AG04450 (cell line): ENCODE results near the gene FSTL1. TPM values are rescaled to one million over a fixed set of nuclear protein-coding genes. Genes with fewer than 3 reads are reported as not detected.

Experiments
- CTCF ChIA-PET: fragments of 300-600, 350-600 bp; formaldehyde crosslinking; extraction: SDS; loops from one replicate; lab custom pipeline; 2022; ENCODE audit warnings: antibody characterized with exemption, inconsistent platforms; lab: Charles Lee
- POLR2A ChIA-PET: fragments of 350-600 bp; formaldehyde crosslinking; extraction: SDS; loops from one replicate; lab custom pipeline; 2021; ENCODE audit warnings: antibody characterized with exemption, inconsistent platforms; lab: Yijun Ruan, JAX
- DNase-seq: peaks from one replicate; pipeline ENCODE4 v3.0.0-alpha.2; 2011; ENCODE audit warnings: low read depth, low spot score
- H3K27ac ChIP-seq: one replicate; pipeline ENCODE4 v1.5.1; 2012; ENCODE audit warnings: low read depth, low read length, control low read depth
- H3K27me3 ChIP-seq: one replicate; pipeline ENCODE4 v1.6.0; 2012; ENCODE audit warnings: low read length; ENCODE audit not compliant: control insufficient read depth, insufficient read depth
- H3K4me3 ChIP-seq: 2 replicates; pipeline ENCODE4 v1.5.1; 2011; ENCODE audit warnings: mild to moderate bottlenecking, low read depth, low read length, control low read depth
- H3K9me3 ChIP-seq: 2 replicates; pipeline ENCODE4 v1.5.1; 2012; ENCODE audit warnings: low read length; ENCODE audit not compliant: control insufficient read depth, insufficient read depth
- polyA plus RNA-seq: library from polyadenylated mRNA; depleted of rRNA; stranded (reverse); fragments of >200 nt; gene quantifications from 2 replicates; pipeline ENCODE4 v1.2.3, GENCODE V29; 2011
- TF ChIP-seq, protein P1 (sequence below): IDR thresholded peaks from 2 replicates; pipeline ENCODE4 v1.5.1; 2011; ENCODE audit warnings: low read depth, low read length, control low read depth, inconsistent platforms

The FSTL1 gene
- polyA plus RNA-seq, 1 experiment, result 1,126 TPM

DNA sequence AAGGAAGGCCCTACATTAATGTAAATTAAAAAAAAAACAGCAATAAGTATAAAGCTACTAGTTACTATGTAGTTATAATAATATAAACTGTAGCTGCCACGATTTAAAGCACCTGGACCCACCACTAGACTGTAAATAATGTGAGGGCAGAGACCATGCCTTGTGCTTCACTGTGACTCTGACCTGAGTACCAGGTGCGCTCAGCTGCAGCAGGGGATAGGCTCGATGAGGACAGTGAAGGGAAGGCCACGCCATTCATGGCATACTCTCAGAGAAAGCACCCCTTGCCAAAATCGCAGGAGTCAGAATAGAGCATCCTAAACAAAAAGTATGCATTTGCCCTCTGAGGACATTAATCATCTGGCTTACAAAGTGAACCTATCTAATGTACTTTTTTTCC, 5.1 kb downstream of the FSTL1 start:
- TF ChIP-seq, protein P1, sequence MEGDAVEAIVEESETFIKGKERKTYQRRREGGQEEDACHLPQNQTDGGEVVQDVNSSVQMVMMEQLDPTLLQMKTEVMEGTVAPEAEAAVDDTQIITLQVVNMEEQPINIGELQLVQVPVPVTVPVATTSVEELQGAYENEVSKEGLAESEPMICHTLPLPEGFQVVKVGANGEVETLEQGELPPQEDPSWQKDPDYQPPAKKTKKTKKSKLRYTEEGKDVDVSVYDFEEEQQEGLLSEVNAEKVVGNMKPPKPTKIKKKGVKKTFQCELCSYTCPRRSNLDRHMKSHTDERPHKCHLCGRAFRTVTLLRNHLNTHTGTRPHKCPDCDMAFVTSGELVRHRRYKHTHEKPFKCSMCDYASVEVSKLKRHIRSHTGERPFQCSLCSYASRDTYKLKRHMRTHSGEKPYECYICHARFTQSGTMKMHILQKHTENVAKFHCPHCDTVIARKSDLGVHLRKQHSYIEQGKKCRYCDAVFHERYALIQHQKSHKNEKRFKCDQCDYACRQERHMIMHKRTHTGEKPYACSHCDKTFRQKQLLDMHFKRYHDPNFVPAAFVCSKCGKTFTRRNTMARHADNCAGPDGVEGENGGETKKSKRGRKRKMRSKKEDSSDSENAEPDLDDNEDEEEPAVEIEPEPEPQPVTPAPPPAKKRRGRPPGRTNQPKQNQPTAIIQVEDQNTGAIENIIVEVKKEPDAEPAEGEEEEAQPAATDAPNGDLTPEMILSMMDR, result no peak
- ChIA-PET CTCF (interaction anchor here (1.6 to 5.5 kb wide), 8 partner anchors 13 to 349 kb away, joined by 4 to 42 read pairs (median 16); no protein-coding TSS in a partner anchor), POLR2A (interaction anchor here (0.7 to 1.5 kb wide), 3 partner anchors 9 to 113 kb away, joined by 3 to 6 read pairs (median 3); partner anchors contain the start of gene LRRC58)
- H3K9me3 ChIP-seq, result no peaks in the 10 kb centered on the region; the same call in 1 of the 2 replicates
- H3K27me3 ChIP-seq, result no peaks in the 10 kb centered on the region
- no peak overlapping the region for H3K27ac ChIP-seq
- no peak overlapping the region for H3K4me3 ChIP-seq
- DNase-seq, result no peak

DNA sequence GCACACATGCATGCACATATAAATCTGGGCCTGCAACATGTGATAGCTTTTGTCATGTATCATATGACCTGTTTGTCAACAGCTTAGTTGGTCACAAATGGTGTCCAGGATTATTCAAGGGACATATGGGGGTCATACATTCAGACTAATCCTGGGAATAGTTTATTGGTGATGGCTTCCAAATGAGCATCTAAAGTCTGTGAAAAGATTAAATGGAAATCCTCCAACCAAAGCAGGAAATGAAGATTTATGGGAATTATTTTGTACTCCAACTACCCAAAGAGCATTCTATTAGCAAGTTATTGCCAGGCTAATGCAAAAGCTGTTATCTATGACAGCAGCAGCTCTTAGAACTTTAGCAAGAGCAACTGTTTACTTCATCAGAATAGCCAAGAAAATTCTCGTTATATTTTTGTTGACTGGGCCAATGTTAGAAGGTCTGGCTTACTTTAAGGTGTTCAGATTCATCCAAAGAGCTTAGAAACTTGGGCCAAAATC, 7.1 kb downstream of the FSTL1 start:
- H3K27ac ChIP-seq, result no peak overlapping the region
- no peak for DNase-seq
- TF ChIP-seq, protein P1, result no peak
- H3K4me3 ChIP-seq, result no peak overlapping the region
- H3K9me3 ChIP-seq, result no peaks in the 10 kb centered on the region
- POLR2A ChIA-PET, result interaction anchor here (0.6 to 1.8 kb wide), 4 partner anchors 11 to 353 kb away, joined by 3 to 5 read pairs (median 3); no protein-coding TSS in a partner anchor
- H3K27me3 ChIP-seq, result no peaks in the 10 kb centered on the region
- CTCF ChIA-PET, result interaction anchor here (1.0 to 5.5 kb wide), 10 partner anchors 8 to 200 kb away, joined by 3 to 42 read pairs (median 10); no protein-coding TSS in a partner anchor

DNA sequence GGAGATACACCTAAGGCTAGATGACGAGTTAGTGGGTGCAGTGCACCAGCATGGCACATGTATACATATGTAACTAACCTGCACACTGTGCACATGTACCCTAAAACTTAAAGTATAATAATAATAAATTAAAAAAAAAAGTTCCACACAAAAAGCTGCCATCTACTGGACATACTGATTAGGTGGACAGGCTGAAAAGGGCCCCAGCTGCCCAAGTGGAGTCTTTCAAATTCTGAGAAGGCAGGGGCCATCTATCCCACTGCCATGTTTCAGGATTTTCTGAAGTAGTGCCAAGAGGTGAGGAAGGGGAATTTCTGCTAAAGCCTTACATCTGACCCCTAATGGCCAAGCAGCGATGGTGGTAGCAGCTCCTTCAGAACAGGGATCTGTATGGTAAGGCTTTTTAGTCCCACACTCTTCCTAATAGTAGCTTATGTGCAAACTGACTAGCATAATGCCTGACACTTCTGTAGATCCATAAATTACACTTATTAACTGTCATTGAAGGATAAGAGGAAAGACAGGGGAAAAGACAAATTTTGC, 7.7 kb downstream of the FSTL1 start:
- no peak overlapping the region for H3K4me3 ChIP-seq
- POLR2A ChIA-PET, result interaction anchor here (0.5 to 1.8 kb wide), 5 partner anchors 11 to 353 kb away, joined by 3 to 5 read pairs (median 3); no protein-coding TSS in a partner anchor
- H3K27ac ChIP-seq, result no peak overlapping the region
- H3K9me3 ChIP-seq, result no peaks in the 10 kb centered on the region
- no peak for DNase-seq
- TF ChIP-seq, protein P1, result peak; percentile 53
- CTCF ChIA-PET, result interaction anchor here (0.5 to 5.5 kb wide), 11 partner anchors 10 to 883 kb away, joined by 3 to 42 read pairs (median 5); no protein-coding TSS in a partner anchor
- no peaks in the 10 kb centered on the region for H3K27me3 ChIP-seq

DNA sequence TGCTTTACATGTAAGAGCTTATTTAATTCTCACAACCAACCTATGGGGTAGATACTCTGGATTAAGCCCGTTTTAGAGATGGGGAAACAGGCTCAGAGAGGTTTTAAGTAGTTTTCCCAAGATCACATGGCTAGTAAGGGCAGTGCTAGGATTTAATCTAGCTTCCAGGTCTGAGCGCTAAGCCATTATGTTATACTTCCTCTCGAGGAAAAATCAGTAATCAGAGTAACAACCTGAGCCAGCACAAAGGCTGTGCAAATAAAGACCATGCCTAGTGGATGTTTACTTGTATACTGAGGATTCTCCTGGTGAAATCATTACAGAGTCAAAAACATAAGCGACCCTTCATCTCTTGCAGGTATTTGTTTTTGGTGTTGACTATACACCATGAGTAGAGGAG, 9.0 kb downstream of the FSTL1 start:
- TF ChIP-seq, protein P1, result no peak
- H3K9me3 ChIP-seq, result no peaks in the 10 kb centered on the region
- no peak overlapping the region for H3K27ac ChIP-seq
- POLR2A ChIA-PET, result interaction anchor here (0.9 to 1.4 kb wide), 2 partner anchors 8 to 117 kb away, joined by 3 to 4 read pairs; no protein-coding TSS in a partner anchor
- no peak overlapping the region for H3K4me3 ChIP-seq
- no peak for DNase-seq
- H3K27me3 ChIP-seq, result no peaks in the 10 kb centered on the region
- CTCF ChIA-PET, result interaction anchor here (0.6 to 5.5 kb wide), 3 partner anchors 15 to 25 kb away, joined by 3 to 42 read pairs (median 9); no protein-coding TSS in a partner anchor

DNA sequence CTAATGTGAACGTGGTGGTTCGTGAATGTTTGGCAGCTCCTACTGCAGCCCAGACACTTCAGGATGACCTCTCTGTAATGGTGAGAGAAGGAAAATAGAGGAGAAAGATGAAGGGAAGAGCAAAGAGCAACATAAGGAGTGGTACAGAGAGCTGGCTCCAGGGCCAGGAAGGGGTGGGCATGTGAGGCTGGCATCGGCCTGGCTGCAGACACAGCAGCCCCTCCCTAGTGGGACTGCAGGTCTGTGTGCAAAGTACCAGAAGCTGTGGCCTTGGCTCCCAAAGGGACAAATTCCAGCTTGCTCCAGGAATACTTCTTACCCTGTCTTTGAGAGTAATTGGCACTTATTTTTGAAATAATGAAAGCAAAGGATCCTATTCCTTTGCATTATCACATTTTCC, 10.0 kb downstream of the FSTL1 start:
- no peak overlapping the region for H3K27ac ChIP-seq

More for the DNA sequence above, 10.0 kb downstream of the FSTL1 start:
- H3K27me3 ChIP-seq, result no peaks in the 10 kb centered on the region
- no peak overlapping the region for H3K4me3 ChIP-seq
- ChIA-PET CTCF (interaction anchor here (1.2 to 6.6 kb wide), 3 partner anchors 23 to 120 kb away, joined by 3 to 33 read pairs (median 6); no protein-coding TSS in a partner anchor), POLR2A (interaction anchor here (0.7 to 2.5 kb wide), 3 partner anchors 9 to 17 kb away, joined by 3 to 32 read pairs (median 4); partner anchors contain the start of gene FSTL1)
- DNase-seq, result no peak
- no peaks in the 10 kb centered on the region for H3K9me3 ChIP-seq
- TF ChIP-seq, protein P1, result no peak
